H54 (cell line): ENCODE measurements around the gene HEXB.
"Not testable (repeated sequence)": the region's sequence is repeated elsewhere in the genome, so short reads cannot be mapped to it uniquely, and the experiment has no call there.

ENCODE experiments used
- DNase-seq: peaks from one replicate; pipeline ENCODE4 v3.0.0; 2011; ENCODE audit warnings: low spot score, mixed read lengths; ENCODE audit not compliant: insufficient read length
- FAIRE-seq: peaks from 3 replicates; lab custom pipeline; 2011; peaks lifted over from hg19 to GRCh38; lab: Jason Lieb, UNC
- POLR2A ChIP-seq: IDR thresholded peaks from 2 replicates; pipeline ENCODE4 v1.6.1; 2011; ENCODE audit warnings: low read depth, mild to moderate bottlenecking, low read length

HEXB gene

GRCh38 chr5:74669821-74670220 is 15.2 kb upstream of the HEXB start:
- DNase-seq (no peak), FAIRE-seq (no peak)
- no peak for TF ChIP-seq POLR2A

GRCh38 chr5:74670396-74671038 is 14.5 kb upstream of the HEXB start:
- FAIRE-seq (no peak), DNase-seq (no peak)
- no peak for TF ChIP-seq POLR2A

- no peak for TF ChIP-seq POLR2A
- FAIRE-seq (no peak), DNase-seq (no peak)
These were observed 12.7 kb upstream of the HEXB start for GRCh38 chr5:74672215-74672877.

GRCh38 chr5:74673011-74673790 is 11.8 kb upstream of the HEXB start:
- no peak for TF ChIP-seq POLR2A
- DNase-seq (no peak), FAIRE-seq (no peak)

- DNase-seq, FAIRE-seq: not testable (repeated sequence)
These were observed 8.6 kb upstream of the HEXB start for GRCh38 chr5:74676466-74676865.

GRCh38 chr5:74678123-74678522 is 6.9 kb upstream of the HEXB start:
- not testable (repeated sequence) for FAIRE-seq, DNase-seq

- not testable (repeated sequence) for FAIRE-seq, DNase-seq
These were observed 5.7 kb upstream of the HEXB start for GRCh38 chr5:74679300-74679699.

GRCh38 chr5:74679966-74680365 is 5.1 kb upstream of the HEXB start:
- no peak for DNase-seq
- peak; percentile 79 for FAIRE-seq
- no peak for TF ChIP-seq POLR2A

- DNase-seq = no peak
- no peak for TF ChIP-seq POLR2A
- no peak for FAIRE-seq
These were observed 1.1 kb downstream of the HEXB start for GRCh38 chr5:74685979-74686631.

GRCh38 chr5:74686962-74687751 is 2.1 kb downstream of the HEXB start:
- DNase-seq (no peak), FAIRE-seq (peak; percentile 74)
- no peak for TF ChIP-seq POLR2A

- TF ChIP-seq POLR2A = no peak
- FAIRE-seq (no peak), DNase-seq (no peak)
These were observed 8.2 kb downstream of the HEXB start for GRCh38 chr5:74693191-74693590.

GRCh38 chr5:74717596-74717995 is 32.6 kb downstream of the HEXB start:
- DNase-seq (no peak), FAIRE-seq (no peak)
- no peak for TF ChIP-seq POLR2A

GRCh38 chr5:74722271-74722670 is 37.2 kb downstream of the HEXB start:
- FAIRE-seq (no peak), DNase-seq (no peak)
- no peak for TF ChIP-seq POLR2A
